G401 (cell line): ENCODE results near the gene CIPC. TPM values are rescaled to one million over a fixed set of nuclear protein-coding genes. Genes with fewer than 3 reads are reported as not detected.

ENCODE experiments used
- total RNA-seq: library from RNA; depleted of rRNA; stranded (reverse); fragments of >200 nt; shearing (Covaris generic); gene quantifications from 2 replicates; pipeline ENCODE4 v1.2.3, GENCODE V29; 2014; rRNA removed

The CIPC gene
- total RNA-seq, 1 experiment from 2014 or later, result 30.5 TPM

Other genes with a start within 250 kb of the CIPC start
- 57.2 and 59.4 TPM in 2 replicates for gene IRF2BPL, start 69.5 kb upstream of the CIPC start, total RNA-seq
- gene ZDHHC22, start 43.5 kb downstream of the CIPC start, total RNA-seq, result 0.25 TPM in 1 of 2 replicates, not detected in the other
- gene TMEM63C, start 83.5 kb downstream of the CIPC start, total RNA-seq, result 0.06 TPM in 1 of 2 replicates, not detected in the other
- not detected in 2 replicates for gene NGB, start 172.9 kb downstream of the CIPC start, total RNA-seq
- gene POMT2, start 222.6 kb downstream of the CIPC start, total RNA-seq, result 25.5 and 27.5 TPM in 2 replicates
- 37.3 and 64.7 TPM in 2 replicates for gene GSTZ1, start 222.8 kb downstream of the CIPC start, total RNA-seq